HG03108 (cell line): ENCODE results near the gene RNF207.

Experiments
- ATAC-seq: cut with Tn5 transposase; IDR thresholded peaks from one replicate; pipeline ENCODE4 v1.9.1; 2021; ENCODE audit warnings: moderate library complexity; ENCODE audit not compliant: unreplicated experiment

The RNF207 gene

GRCh38 chr1:6224718-6225117, 18.8 kb downstream of the RNF207 start:
- ATAC-seq = no peak

GRCh38 chr1:6225651-6226050, 19.7 kb downstream of the RNF207 start:
- no peak for ATAC-seq

GRCh38 chr1:6233376-6233775, 27.5 kb downstream of the RNF207 start:
- ATAC-seq = no peak

- no peak for ATAC-seq
These were observed 28.8 kb downstream of the RNF207 start for GRCh38 chr1:6234502-6235295.

GRCh38 chr1:6235296-6235677, 29.4 kb downstream of the RNF207 start:
- ATAC-seq = peak; percentile 15

GRCh38 chr1:6237093-6237492, 31.2 kb downstream of the RNF207 start:
- no peak for ATAC-seq

- ATAC-seq = no peak
These were observed 33.4 kb downstream of the RNF207 start for GRCh38 chr1:6239213-6239752.

GRCh38 chr1:6239950-6240768, 34.2 kb downstream of the RNF207 start:
- no peak for ATAC-seq

GRCh38 chr1:6241107-6241886, 35.4 kb downstream of the RNF207 start:
- no peak for ATAC-seq

- no peak for ATAC-seq
These were observed 36.2 kb downstream of the RNF207 start for GRCh38 chr1:6241887-6242740.

- no peak for ATAC-seq
These were observed 37.3 kb downstream of the RNF207 start for GRCh38 chr1:6243053-6243834.

GRCh38 chr1:6243993-6244392, 38.1 kb downstream of the RNF207 start, which contains the start of gene HES3:
TSS of gene HES3 (plus strand) at chr1:6244179. CDS start at chr1:6244366, 187 bp downstream.
- no peak for ATAC-seq

GRCh38 chr1:6244401-6245049, 38.6 kb downstream of the RNF207 start:
- no peak for ATAC-seq

- ATAC-seq = peak; percentile 45
These were observed 39.4 kb downstream of the RNF207 start for GRCh38 chr1:6245086-6245868.

- ATAC-seq = no peak
These were observed 40.1 kb downstream of the RNF207 start for GRCh38 chr1:6245869-6246496.

GRCh38 chr1:6246497-6247467, 40.9 kb downstream of the RNF207 start:
- no peak for ATAC-seq
